HG02943 (cell line): ENCODE results near the gene NPY2R.

Experiments used
- ATAC-seq: cut with Tn5 transposase; IDR thresholded peaks from one replicate; pipeline ENCODE4 v1.9.1; 2021; ENCODE audit warnings: mild to moderate bottlenecking, low read depth, moderate library complexity; ENCODE audit not compliant: unreplicated experiment

NPY2R gene

GRCh38 chr4:155208258-155209054, at the start of gene NPY2R:
TSS of gene NPY2R (plus strand) at chr4:155208636. CDS start at chr4:155213940, 5,304 bp downstream.
- ATAC-seq = no peak

GRCh38 chr4:155161357-155161756, 47.1 kb upstream of the NPY2R start:
- no peak for ATAC-seq

- no peak for ATAC-seq
Observed at GRCh38 chr4:155164718-155165117, 43.7 kb upstream of the NPY2R start.

GRCh38 chr4:155170569-155170968, 37.9 kb upstream of the NPY2R start:
- ATAC-seq = no peak

GRCh38 chr4:155173371-155173770, 35.1 kb upstream of the NPY2R start:
- no peak for ATAC-seq

GRCh38 chr4:155174668-155175067, 33.8 kb upstream of the NPY2R start:
- ATAC-seq = no peak

- no peak for ATAC-seq
Observed at GRCh38 chr4:155179216-155179615, 29.2 kb upstream of the NPY2R start.

- no peak for ATAC-seq
Observed at GRCh38 chr4:155186972-155187371, 21.5 kb upstream of the NPY2R start.

GRCh38 chr4:155187989-155188388, 20.4 kb upstream of the NPY2R start:
- no peak for ATAC-seq

- ATAC-seq = no peak
Observed at GRCh38 chr4:155190099-155190498, 18.3 kb upstream of the NPY2R start.

- no peak for ATAC-seq
Observed at GRCh38 chr4:155197757-155198156, 10.7 kb upstream of the NPY2R start.

GRCh38 chr4:155207534-155208257, 740 bp upstream of the NPY2R start:
- ATAC-seq = no peak

- no peak for ATAC-seq
Observed at GRCh38 chr4:155220025-155220424, 11.6 kb downstream of the NPY2R start.

GRCh38 chr4:155227131-155227530, 18.7 kb downstream of the NPY2R start:
- ATAC-seq = no peak

GRCh38 chr4:155228713-155229112, 20.3 kb downstream of the NPY2R start:
- no peak for ATAC-seq

- ATAC-seq = no peak
Observed at GRCh38 chr4:155232432-155232831, 24.0 kb downstream of the NPY2R start.

GRCh38 chr4:155234206-155234605, 25.8 kb downstream of the NPY2R start:
- no peak for ATAC-seq

GRCh38 chr4:155237567-155237966, 29.1 kb downstream of the NPY2R start:
- no peak for ATAC-seq

- ATAC-seq = no peak
Observed at GRCh38 chr4:155241225-155241624, 32.8 kb downstream of the NPY2R start.

GRCh38 chr4:155241664-155242063, 33.2 kb downstream of the NPY2R start:
- ATAC-seq = no peak

- no peak for ATAC-seq
Observed at GRCh38 chr4:155245105-155245504, 36.7 kb downstream of the NPY2R start.
